ENCODE measurements around the gene INPP5J.
"Not testable (repeated sequence)": the region's sequence is repeated elsewhere in the genome, so short reads cannot be mapped to it uniquely, and the experiment has no call there.

The INPP5J gene, protein sequence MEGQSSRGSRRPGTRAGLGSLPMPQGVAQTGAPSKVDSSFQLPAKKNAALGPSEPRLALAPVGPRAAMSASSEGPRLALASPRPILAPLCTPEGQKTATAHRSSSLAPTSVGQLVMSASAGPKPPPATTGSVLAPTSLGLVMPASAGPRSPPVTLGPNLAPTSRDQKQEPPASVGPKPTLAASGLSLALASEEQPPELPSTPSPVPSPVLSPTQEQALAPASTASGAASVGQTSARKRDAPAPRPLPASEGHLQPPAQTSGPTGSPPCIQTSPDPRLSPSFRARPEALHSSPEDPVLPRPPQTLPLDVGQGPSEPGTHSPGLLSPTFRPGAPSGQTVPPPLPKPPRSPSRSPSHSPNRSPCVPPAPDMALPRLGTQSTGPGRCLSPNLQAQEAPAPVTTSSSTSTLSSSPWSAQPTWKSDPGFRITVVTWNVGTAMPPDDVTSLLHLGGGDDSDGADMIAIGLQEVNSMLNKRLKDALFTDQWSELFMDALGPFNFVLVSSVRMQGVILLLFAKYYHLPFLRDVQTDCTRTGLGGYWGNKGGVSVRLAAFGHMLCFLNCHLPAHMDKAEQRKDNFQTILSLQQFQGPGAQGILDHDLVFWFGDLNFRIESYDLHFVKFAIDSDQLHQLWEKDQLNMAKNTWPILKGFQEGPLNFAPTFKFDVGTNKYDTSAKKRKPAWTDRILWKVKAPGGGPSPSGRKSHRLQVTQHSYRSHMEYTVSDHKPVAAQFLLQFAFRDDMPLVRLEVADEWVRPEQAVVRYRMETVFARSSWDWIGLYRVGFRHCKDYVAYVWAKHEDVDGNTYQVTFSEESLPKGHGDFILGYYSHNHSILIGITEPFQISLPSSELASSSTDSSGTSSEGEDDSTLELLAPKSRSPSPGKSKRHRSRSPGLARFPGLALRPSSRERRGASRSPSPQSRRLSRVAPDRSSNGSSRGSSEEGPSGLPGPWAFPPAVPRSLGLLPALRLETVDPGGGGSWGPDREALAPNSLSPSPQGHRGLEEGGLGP

DNA sequence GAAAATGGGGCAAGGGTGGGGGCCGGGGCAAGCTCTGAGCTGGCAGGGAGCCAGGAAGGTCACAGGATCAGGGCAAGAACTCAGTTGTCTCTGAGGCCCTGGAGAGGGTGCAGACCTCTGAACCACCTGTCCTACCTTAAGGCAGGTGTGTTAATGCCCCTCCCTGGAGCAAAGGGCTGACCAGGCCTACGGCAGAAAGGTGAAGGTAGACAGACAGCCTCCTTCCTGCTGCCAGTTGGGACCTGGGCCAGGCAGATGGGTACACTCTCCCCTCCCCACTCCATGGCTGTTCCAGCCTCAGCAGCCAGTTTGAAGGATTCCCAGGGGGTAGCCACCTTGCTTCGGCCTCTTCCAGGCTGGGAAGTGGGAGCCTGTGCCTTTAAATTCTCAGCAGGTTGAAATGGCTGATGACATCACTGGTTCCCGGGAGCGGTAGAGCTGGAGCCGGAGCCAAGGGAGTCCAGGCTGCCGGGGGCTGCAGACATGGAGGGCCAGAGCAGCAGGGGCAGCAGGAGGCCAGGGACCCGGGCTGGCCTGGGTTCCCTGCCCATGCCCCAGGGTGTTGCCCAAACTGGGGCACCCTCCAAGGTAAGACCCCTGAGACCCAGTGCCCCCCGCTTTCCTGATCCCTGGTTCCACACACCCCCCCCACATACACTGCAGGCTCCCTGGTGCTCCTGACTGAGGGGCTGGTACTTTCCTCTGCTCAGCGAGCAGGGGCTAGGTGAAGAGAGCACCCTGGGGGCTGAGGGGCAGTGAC lies at the start of gene INPP5J:
TSS of gene INPP5J (plus strand) at position 435 of the 760 bp plus-strand sequence. CDS start at position 484, 49 bp downstream.
- no peak for DNase-seq (ENCODE audit: extremely low spot score)
- ChIA-PET CTCF (interaction anchor here (0.7 to 0.9 kb wide), 2 partner anchors 38 to 203 kb away, joined by 3 read pairs; no protein-coding TSS in a partner anchor), POLR2A (no interaction called here)
- TF ChIP-seq, protein P1, sequence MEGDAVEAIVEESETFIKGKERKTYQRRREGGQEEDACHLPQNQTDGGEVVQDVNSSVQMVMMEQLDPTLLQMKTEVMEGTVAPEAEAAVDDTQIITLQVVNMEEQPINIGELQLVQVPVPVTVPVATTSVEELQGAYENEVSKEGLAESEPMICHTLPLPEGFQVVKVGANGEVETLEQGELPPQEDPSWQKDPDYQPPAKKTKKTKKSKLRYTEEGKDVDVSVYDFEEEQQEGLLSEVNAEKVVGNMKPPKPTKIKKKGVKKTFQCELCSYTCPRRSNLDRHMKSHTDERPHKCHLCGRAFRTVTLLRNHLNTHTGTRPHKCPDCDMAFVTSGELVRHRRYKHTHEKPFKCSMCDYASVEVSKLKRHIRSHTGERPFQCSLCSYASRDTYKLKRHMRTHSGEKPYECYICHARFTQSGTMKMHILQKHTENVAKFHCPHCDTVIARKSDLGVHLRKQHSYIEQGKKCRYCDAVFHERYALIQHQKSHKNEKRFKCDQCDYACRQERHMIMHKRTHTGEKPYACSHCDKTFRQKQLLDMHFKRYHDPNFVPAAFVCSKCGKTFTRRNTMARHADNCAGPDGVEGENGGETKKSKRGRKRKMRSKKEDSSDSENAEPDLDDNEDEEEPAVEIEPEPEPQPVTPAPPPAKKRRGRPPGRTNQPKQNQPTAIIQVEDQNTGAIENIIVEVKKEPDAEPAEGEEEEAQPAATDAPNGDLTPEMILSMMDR (IDR thresholded peaks at IDR 0.05; ENCODE audit: control extremely low read depth, extremely low read depth, low read depth, missing control alignments): no peak

DNA sequence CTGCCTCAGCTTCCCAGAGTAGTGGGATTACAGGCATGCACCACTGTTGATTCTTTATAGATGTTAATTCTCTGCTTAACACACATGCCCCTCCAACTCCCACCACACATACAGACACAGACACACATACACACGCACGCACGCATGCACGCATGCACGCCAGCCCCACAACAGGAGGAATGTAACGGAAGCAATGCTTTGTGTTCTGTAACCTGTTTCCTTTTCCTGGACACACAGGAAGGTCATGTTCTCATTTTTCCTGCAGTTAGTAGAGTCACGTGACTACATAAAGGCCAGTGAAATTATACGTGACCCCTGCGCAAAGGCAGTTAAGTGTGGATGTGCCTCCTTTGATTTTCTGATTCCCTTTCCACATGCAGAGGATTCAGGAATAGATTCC lies 49.6 kb upstream of the INPP5J start:
- POLR2A ChIA-PET: interaction anchor here (0.7 kb wide), 1 partner anchor 15 kb away, joined by 5 read pairs; no protein-coding TSS in a partner anchor
- CTCF ChIA-PET; DNase-seq (ENCODE audit: extremely low spot score): not testable (repeated sequence)

DNA sequence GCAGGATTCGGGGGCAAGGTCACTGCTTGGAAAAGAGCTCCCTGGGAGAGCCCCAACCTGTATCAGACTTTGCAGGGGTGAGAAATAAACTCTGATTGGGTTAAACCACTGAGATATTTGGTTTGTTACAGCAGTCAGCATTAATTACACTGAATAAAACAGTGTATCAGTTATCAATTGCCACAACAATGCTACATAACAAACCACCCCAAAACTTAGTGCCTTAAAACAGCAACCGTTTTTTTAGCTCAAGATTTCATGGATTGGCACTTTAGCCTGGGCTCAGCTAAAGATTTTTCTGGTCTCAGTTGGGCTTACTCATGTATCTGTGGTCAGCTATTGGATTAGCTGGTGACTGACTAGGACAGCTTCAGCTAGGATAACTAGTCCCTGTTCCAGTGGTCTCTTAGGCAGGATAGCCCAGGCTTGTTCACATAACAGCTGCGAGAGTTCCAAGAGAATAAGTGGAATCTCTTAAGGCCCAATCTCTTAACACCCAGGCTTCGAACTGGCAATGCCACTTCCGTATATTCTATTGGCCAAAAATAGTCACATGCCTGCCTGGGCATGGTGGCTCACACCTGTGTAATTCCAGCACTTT lies 49.1 kb upstream of the INPP5J start:
- CTCF ChIA-PET: interaction anchor here (1.4 kb wide), 1 partner anchor 11 kb away, joined by 3 read pairs; no protein-coding TSS in a partner anchor
- POLR2A ChIA-PET; DNase-seq (ENCODE audit: extremely low spot score): not testable (repeated sequence)

DNA sequence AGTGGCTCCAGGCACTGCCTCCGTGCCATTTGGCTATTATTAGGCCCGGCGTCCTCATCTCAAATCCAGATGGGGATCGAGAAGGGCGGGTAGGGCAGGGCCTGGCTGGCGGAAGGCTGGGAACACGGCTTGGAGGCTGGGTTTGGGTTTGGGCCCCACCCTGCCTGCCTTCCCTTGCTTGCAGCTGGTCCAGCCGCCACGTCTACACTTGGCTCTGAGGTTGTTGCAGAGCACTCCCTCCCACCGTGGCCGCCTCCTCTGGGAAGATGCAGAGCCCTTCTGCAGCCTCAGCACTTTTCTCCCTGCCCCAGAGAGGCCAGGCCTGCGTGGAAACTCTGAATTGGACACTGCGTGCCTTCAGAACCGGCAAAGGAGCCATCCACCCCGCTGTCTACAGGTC lies 46.8 kb upstream of the INPP5J start:
- ChIA-PET POLR2A (no interaction called here), CTCF (no interaction called here)
- DNase-seq (ENCODE audit: extremely low spot score): no peak
- TF ChIP-seq, protein P1 (IDR thresholded peaks at IDR 0.05; ENCODE audit: control extremely low read depth, extremely low read depth, low read depth, missing control alignments): no peak

DNA sequence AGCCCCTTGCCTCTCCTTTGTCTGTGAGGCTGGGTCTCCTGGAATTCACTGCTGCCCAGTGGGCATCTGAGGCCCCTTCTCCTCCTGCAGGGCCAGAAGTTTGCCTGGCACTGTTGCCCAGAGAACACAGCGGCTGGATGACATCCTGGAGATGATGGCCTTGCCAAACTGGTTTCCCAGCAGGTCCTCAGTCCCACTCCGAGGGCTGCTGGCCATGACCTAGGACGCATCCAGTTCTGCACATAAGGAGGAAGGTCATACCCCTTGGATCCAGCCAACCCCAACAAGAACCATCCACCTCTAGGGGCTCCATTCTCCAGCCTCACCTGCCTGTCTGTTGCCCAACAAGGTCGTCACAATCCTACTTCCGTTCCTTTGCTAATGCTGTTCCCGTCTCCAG lies 45.1 kb upstream of the INPP5J start:
- DNase-seq (ENCODE audit: extremely low spot score): no peak
- TF ChIP-seq, protein P1 (IDR thresholded peaks at IDR 0.05; ENCODE audit: control extremely low read depth, extremely low read depth, low read depth, missing control alignments): no peak
- ChIA-PET CTCF (no interaction called here), POLR2A (no interaction called here)

DNA sequence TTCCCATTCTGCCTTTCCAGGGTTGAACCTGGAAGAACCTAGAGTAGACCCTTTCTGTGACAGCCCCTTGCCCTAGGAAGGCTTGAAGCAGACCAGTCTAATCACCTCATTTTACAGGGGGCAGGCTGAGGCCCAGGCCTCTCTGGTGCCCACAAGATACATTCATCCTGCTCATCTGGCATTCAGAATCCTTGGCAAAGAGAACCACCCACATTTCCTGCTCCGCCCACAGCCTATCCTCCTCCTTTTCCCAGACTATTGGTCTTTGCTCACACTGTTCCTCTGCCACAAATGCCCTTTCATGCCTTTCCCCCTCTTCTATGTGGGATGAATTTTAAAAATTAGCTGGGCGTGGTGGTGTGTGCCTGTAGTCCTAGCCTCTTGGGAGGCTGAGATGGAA lies 44.4 kb upstream of the INPP5J start:
- POLR2A ChIA-PET: not testable (repeated sequence)

DNA sequence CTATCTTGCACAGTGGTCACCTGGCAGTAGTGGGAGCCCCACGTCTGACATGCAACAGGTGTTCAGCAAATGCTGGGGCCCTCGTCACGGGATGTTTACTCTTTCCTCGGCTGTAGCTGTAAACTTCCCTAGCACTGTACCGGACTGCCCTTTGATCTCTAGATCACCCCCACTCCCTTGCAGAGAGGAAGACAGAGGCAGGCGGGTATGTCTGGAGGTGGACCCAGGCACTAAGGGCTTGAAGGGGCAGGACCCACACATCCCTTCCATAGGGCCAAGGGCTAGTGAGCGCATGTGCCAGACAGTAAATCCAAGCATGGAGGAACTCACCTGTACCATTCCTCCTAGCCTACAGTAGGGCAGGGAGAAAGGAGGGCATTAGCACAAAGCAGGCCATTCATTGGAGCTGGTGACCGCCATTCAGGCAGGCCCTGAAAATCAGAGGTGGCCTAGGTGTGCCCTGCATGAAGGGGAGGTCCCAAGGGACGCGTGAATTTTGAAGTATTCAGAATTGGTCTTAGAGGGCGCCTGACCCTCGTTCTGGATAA lies 43.6 kb upstream of the INPP5J start:
- ChIA-PET POLR2A (no interaction called here), CTCF (interaction anchor here (1.0 to 1.3 kb wide), 2 partner anchors 29 to 71 kb away, joined by 3 to 5 read pairs; partner anchors contain the start of gene SELENOM)
- no peak for DNase-seq (ENCODE audit: extremely low spot score)

More for the DNA sequence above, 44.4 kb upstream of the INPP5J start:
- CTCF ChIA-PET: interaction anchor here (1.3 kb wide), 1 partner anchor 29 kb away, joined by 5 read pairs; the partner anchor contains the start of gene SELENOM
- not testable (repeated sequence) for DNase-seq (ENCODE audit: extremely low spot score)

More for the DNA sequence above, 43.6 kb upstream of the INPP5J start:
- TF ChIP-seq, protein P1 (IDR thresholded peaks at IDR 0.05; ENCODE audit: control extremely low read depth, extremely low read depth, low read depth, missing control alignments): no peak

All from GM10248 (cell line).